ENCODE results near the gene SLC5A5.

SLC5A5 gene

DNA sequence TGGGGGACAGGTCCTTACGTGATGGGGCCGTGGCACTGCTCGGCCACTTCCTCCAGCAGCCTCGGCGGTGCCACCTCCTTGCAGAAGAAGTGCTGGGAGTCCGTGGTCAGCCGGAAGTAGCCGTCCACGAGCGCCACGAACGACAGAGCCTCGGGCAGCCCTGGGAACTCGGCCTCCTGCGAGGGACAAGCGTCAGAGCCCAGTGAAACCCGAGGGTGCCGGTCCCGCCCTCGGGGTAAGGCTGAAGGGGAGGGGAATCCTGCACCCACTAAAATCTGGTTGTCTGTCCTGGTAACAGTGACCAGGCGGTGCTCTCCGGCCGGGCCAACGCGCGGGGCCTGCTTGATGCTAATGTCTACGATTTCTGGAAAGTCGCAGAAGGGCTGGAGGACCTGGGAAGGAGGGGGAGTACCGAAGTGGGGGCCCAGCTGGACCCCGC is 30.4 kb upstream of the SLC5A5 start:
- Histone ChIP-seq H3K36me3 (ENCODE audit: insufficient read depth, low read length) (peaks cover 23% of the 10 kb centered on the region; the same call in 1 of the 2 replicates), H3K4me2 (ENCODE audit: low read depth, low read length, poor library complexity, severe bottlenecking) (no peak overlapping the region), H3K9ac (ENCODE audit: low read depth, low read length, poor library complexity, severe bottlenecking) (no peak overlapping the region), H3K9me3 (ENCODE audit: insufficient read depth, low read depth, low read length) (no peaks in the 10 kb centered on the region), H2AFZ (ENCODE audit: low read length) (no peak overlapping the region), H3K79me2 (ENCODE audit: insufficient read depth, low read length) (peaks cover 30% of the 10 kb centered on the region), H3K27me3 (ENCODE audit: insufficient read depth, low read length, poor library complexity, severe bottlenecking) (no peaks in the 10 kb centered on the region), H3K4me3 (ENCODE audit: low read length, poor library complexity, severe bottlenecking) (no peak overlapping the region), H3K4me1 (ENCODE audit: insufficient read depth, low read length, poor library complexity, severe bottlenecking) (peaks cover 15% of the 10 kb centered on the region), H4K20me1 (ENCODE audit: insufficient read depth, low read length, poor library complexity, severe bottlenecking) (peaks cover 3% of the 10 kb centered on the region), H3K9me2 (replicated peaks; ENCODE audit: low read depth, low read length) (no peaks in the 10 kb centered on the region), H3F3A (ENCODE audit: low read depth) (no peaks in the 10 kb centered on the region)
- TF ChIP-seq EZH2phosphoT487 (IDR thresholded peaks at IDR 0.05; ENCODE audit: borderline replicate concordance) (no peak), CTCF (conservative IDR thresholded peaks at IDR 0.05; ENCODE audit: low read length) (no peak)

DNA sequence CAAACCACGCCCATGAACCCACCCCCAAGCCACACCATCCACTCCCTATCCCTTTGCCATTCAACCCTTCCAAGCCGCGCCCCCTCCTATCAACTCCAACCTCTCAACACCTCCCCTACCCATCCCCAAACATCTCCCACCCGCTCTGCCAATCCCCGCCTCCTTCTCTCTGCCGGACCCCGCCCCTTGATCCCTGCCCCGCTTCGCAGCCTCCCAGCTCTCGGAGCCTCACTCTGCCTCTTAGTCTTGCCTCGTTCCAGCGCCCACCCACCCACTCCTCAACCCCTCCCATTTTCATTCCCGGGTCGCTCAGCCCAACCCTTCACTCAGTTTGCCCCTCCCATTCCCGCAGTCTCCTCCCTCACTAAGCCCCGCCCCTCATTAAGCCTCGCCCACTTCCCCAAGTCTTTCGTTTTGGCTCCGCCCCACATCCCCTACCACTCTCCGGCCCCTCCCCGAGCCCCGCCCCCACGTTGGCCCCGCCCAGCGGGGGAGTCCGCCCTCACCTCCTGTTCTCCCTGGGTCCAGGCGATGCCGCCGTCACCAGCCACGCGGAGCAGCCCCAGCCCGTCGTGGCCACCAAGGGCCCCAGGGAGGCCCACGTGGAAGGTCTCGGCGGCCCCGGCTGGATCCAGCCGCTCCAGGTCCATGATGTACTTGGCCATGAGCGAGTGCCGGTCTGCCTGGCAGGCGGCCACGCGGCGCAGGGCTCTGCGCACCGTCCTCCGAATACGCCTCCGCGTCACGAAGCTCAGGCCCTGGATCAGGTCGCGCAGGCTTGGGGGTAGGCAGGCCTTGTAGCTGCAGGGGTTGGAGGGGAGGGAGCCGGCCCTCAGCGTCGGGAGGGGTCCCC is 29.7 kb upstream of the SLC5A5 start:
- H4K20me1 ChIP-seq (ENCODE audit: insufficient read depth, low read length, poor library complexity, severe bottlenecking), result peaks cover 3% of the 10 kb centered on the region
- H3K9me3 ChIP-seq (ENCODE audit: insufficient read depth, low read depth, low read length), result no peaks in the 10 kb centered on the region
- TF ChIP-seq CTCF (conservative IDR thresholded peaks at IDR 0.05; ENCODE audit: low read length) (no peak), EZH2phosphoT487 (IDR thresholded peaks at IDR 0.05; ENCODE audit: borderline replicate concordance) (no peak)
- H2AFZ ChIP-seq (ENCODE audit: low read length), result no peak overlapping the region
- H3K36me3 ChIP-seq (ENCODE audit: insufficient read depth, low read length), result peaks cover 23% of the 10 kb centered on the region; the same call in 1 of the 2 replicates
- peaks cover 18% of the 10 kb centered on the region for H3K4me1 ChIP-seq (ENCODE audit: insufficient read depth, low read length, poor library complexity, severe bottlenecking)
- H3F3A ChIP-seq (ENCODE audit: low read depth), result no peaks in the 10 kb centered on the region
- H3K4me2 ChIP-seq (ENCODE audit: low read depth, low read length, poor library complexity, severe bottlenecking), result no peak overlapping the region
- no peak overlapping the region for H3K9ac ChIP-seq (ENCODE audit: low read depth, low read length, poor library complexity, severe bottlenecking)
- H3K9me2 ChIP-seq (replicated peaks; ENCODE audit: low read depth, low read length), result no peaks in the 10 kb centered on the region
- H3K4me3 ChIP-seq (ENCODE audit: low read length, poor library complexity, severe bottlenecking), result no peak overlapping the region
- no peaks in the 10 kb centered on the region for H3K27me3 ChIP-seq (ENCODE audit: insufficient read depth, low read length, poor library complexity, severe bottlenecking)
- peaks cover 36% of the 10 kb centered on the region for H3K79me2 ChIP-seq (ENCODE audit: insufficient read depth, low read length)

DNA sequence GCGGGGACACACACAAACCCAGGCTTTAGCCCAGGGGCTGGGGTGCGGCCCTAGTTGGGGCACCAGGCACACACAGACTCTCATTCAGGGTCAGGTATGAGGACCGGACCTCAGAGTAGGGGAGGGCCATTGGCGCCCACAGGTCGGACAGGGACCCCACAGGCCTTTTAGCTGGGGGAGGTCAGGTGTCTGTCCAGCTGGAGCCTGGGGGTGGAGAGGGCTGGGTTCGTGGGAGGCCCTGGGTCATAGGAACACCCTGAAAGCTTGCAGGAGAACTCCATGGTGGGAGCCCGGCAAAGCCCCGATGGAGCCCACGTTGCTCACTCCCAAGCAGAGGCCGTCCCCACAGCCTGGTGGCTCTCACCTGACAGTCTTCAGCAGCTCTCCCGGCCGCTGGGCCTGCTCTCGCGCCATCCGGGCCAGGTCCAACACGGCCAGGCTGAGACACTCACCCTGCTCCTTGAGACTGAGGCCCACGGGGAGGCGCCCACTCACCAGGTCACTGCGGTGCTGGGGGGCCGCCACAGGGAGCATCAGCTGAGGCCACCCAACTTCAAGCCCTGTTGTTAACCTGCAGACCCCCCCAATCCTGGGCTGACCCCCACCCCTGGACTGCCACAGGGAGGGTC is 29.0 kb upstream of the SLC5A5 start:
- no peak overlapping the region for H3K9ac ChIP-seq (ENCODE audit: low read depth, low read length, poor library complexity, severe bottlenecking)
- H3K4me1 ChIP-seq (ENCODE audit: insufficient read depth, low read length, poor library complexity, severe bottlenecking), result peaks cover 18% of the 10 kb centered on the region
- H3F3A ChIP-seq (ENCODE audit: low read depth), result no peaks in the 10 kb centered on the region
- H3K9me3 ChIP-seq (ENCODE audit: insufficient read depth, low read depth, low read length), result no peaks in the 10 kb centered on the region
- peaks cover 22% of the 10 kb centered on the region; the same call in 1 of the 2 replicates for H3K36me3 ChIP-seq (ENCODE audit: insufficient read depth, low read length)
- no peak overlapping the region for H3K4me2 ChIP-seq (ENCODE audit: low read depth, low read length, poor library complexity, severe bottlenecking)
- no peak for TF ChIP-seq CTCF (conservative IDR thresholded peaks at IDR 0.05; ENCODE audit: low read length)
- no peak for TF ChIP-seq EZH2phosphoT487 (IDR thresholded peaks at IDR 0.05; ENCODE audit: borderline replicate concordance)
- peaks cover 3% of the 10 kb centered on the region for H4K20me1 ChIP-seq (ENCODE audit: insufficient read depth, low read length, poor library complexity, severe bottlenecking)
- H3K79me2 ChIP-seq (ENCODE audit: insufficient read depth, low read length), result peaks cover 38% of the 10 kb centered on the region
- no peaks in the 10 kb centered on the region for H3K9me2 ChIP-seq (replicated peaks; ENCODE audit: low read depth, low read length)
- H2AFZ ChIP-seq (ENCODE audit: low read length), result no peak overlapping the region
- no peak overlapping the region for H3K4me3 ChIP-seq (ENCODE audit: low read length, poor library complexity, severe bottlenecking)
- no peaks in the 10 kb centered on the region for H3K27me3 ChIP-seq (ENCODE audit: insufficient read depth, low read length, poor library complexity, severe bottlenecking)
